ENCODE data around the gene JKAMP.
A peak's percentile ranks its signal among the peaks of the same experiment; 100 is the strongest.

The JKAMP gene

DNA sequence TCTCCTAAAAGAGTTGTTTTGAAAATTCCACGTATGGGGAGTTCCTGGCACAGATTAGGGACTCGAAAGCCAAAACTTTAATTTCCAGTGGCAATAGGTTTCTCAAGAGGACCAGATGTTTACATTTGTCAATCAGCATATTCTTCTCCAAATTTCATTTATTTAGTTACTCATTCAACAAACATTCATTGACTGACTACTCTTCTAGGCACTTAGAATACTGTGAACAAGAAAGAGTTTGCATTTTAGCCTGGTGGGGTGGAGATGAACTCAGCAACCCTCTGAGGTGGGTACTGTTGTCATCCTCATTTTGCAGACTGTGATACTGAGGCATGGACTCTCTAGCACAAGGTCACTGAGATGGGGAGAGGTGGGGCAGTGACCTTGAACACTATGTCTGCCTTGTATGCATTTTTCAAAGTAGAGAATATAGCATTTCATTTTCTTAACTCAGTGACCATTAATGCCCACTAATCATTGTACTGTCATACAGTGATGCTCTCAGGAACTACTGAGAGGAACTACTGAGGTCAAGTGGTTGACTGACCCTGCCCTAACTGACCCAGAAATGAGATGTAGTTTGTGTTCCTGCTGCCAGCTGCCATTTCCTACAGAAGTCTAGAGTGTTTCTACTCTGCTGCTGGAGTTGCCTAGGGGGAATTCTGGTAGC is 2.3 kb upstream of the JKAMP start:
- DNase-seq, result no peak

DNA sequence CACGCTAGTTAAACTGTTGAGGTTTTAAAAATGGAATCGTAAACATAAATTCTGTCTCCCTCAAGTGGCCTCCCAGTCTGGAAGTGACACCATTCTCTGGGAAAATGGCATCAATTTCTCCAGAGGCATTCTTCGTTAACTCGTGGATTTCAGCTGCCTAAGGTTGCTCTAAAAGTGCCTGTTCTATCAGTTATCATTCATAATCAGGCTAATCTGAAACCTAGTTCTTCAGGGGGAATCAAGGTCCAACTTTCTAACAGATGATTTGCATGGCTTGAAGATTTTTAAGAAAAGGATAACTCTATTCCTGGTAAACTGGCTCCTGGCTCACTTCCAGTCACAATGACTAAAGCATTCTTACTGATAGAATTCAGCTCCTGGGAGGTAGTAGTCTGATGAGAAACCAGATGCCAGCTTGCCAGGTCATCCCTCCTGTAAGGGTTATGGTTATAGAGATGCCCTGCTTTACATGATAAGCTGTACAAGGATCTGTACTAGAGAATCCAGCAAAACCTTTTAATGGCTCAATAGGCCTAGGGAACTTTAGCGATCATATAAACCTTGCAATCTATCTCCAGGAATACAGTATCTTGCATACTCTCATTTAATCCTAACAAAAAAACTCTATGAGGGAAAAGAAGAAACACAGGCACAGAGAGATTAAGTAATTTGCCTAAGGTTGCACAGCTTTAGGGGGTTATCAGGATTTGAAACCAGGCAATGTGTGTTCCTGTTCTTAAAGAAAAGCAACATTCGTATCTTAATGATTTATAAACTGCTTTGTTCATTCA is 1.6 kb upstream of the JKAMP start:
- no peak for DNase-seq

DNA sequence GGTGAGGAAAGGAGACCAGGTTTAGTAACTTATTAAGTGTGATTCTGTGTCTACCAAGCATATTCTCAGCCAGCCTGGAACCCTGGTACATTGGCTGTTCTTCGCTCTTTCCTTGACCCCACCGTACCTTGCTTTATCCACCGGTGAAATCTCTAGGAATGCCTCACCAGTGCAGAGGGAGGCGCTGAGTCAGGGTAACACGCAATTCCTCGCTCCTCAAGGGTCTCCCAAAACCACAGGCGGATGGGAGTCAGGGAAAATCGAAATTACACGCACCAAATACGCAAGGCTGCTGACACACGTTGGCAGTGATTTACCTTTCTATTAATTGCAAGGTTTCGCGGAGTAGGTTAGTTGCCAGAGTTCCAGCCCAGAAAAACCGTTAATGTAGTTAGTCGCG is 954 bp upstream of the JKAMP start:
- DNase-seq, result no peak

DNA sequence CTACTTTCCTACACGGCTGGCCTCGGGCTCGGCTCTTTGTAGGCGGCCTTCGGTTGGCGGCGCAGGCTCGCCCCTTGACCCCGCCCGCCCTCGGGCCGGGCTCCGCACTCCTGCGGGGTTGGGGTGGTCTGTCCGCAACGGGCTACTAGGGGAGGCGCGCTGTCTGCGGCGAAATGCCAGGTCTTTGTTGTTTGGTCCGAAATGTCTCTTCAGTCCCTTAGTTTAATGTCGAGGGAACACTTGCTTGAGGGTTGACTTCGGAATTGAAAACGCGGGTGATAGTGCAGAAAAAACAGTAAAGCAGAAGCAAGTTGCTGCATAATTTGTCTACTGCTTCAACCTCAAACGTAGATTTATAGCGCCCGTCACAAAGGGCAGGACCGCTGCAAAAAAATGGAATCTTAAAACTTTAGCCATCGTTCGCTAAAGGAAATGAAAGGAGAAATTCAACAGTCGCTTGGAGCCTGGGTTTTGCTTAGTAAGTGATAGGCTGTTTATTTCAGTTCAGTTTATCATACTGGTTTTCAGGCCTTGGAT is 390 bp downstream of the JKAMP start:
- DNase-seq, result no peak

DNA sequence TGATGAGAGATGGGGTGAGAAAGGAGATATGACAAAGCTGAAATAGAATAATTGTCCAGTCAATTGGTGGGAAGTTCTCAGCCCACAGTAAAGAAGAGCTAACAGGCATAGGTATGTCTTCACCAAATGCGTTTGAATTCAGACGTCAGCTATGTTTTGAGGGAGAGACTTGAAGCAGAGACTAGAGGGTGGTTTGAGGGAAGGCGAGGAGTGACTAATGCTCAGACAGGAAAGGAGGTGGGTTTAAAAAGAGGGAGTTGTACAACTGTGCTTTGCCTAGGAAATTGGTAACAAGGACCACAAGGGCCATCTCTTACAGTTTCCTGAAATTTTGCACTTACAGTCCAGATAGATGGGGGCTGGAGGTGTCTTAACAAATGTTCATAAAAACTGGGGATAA is 6.4 kb downstream of the JKAMP start:
- no peak for DNase-seq

DNA sequence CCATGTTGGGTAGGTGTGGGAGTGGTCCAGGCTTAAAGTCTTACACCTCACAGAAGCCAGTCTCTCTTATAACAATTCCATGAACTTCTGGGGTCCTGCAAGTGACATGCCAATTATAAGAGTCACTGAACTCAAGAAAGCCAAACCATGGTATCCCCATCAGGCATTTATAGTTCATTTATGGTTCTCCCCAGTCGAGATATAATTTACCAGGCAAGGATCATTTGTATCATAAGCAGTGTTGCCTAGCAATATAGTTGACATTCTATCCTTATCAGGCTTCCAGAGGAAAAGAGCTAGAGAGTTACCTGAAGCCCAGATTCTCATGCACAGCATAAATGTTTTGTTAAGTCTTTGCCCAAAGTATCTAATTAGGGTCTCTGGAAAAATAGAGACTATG is 8.1 kb downstream of the JKAMP start:
- no peak for DNase-seq

DNA sequence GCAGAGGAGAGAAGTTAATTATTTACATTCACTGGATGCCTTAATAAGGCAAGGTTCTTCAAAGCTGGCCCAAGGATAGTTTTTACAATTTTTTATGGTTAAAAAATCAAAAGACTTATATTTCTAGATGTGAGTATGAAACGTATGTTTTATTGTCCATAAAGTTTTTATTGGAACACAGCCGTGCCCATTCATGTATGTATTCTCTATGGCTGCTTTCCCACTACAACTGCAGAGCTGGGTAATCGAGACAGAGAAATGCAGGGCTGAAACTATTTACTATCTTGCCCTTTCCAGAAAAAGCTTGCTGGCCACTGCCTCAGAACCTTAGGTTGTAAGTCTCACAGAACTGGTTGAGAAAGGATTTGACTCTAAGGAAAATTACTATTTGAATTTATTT is 16.4 kb downstream of the JKAMP start:
- no peak for DNase-seq

DNA sequence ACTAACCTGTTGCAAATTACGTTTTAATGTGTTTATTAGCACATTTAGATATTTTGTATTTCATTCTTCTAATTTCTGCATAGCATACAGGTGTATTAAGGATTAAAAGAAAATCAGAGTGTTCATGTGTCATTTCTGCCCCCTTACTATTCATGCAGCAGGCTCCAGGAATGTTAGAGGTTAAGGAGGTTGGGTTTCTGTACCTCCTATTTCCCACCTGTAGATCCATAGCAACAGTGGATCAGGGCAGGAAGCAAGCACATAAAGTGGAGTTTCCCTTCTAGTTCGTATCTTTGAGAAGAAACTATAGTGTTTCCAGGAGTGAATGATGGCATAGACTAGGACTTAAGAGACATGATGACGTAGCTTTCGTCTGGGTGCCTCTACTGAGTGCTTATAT is 18.9 kb downstream of the JKAMP start:
- DNase-seq, result no peak

DNA sequence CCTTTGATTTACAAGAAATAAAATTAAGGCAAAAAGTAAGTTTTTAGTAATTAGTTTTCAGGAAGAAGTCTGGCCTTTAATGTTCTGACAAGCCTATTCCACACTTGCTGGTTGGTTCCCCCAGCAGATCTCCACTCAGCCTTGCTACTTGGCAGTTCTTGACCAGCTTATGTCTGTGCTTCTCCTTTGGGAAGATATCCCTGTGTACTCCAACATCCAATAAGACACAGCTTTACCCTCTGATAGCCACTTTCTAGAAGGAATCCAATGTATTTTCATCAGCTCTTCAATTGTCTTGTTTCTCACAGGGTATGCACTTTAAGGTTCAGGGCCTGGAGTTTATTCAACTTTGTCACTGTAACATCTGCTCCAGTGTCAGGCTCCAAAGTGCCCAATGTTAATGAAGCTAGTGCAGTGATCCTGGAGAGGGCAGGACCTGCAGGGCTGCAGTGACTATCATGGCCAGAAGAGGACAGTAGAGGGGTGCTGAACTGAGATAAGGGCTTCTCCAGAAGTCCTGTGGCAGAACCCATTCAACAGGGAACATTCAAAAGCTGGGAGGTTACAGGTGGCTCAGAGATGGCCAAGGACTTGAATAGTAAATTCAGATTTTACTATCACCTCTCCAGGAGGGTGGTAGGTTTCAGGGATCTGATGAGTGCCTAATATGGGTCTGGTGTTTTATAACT is 22.9 kb downstream of the JKAMP start:
- peak; percentile 20 to 51 for DNase-seq

DNA sequence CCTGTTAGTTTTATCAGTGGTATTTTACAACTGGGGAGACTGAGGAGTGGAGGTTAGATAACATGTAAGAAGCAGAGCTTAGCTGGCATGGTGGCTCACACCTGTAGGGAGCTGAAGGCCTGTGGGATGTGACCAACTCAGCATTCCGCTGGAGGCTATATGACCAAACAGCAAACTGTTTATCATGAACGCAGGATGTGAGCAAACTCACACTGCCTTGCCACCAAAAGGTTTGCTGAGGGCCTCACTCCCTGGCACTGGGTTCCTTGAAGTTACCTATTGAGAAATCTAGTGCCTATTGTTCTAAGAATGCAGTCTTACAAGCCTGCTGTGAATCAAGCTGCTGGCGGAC is 23.4 kb downstream of the JKAMP start:
- DNase-seq, result no peak

DNA sequence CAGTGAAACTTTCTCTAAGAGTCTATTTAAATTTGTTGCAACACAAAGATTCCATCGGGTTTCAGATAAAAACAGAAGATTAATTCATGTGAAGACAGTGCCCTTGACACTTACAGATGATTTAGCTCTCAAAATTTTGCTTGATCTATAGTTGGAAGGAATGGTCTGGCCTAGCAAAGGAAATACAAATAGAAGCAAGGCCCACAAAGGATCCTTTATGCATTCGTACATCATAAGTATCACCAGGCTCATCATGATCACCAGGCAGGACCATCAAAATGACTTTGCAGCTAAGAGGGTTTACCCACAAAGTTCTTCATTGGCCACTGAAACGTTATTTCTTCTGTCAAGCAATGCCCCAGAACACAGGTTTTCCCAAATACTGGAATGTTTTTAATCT is 24.8 kb downstream of the JKAMP start:
- no peak for DNase-seq

DNA sequence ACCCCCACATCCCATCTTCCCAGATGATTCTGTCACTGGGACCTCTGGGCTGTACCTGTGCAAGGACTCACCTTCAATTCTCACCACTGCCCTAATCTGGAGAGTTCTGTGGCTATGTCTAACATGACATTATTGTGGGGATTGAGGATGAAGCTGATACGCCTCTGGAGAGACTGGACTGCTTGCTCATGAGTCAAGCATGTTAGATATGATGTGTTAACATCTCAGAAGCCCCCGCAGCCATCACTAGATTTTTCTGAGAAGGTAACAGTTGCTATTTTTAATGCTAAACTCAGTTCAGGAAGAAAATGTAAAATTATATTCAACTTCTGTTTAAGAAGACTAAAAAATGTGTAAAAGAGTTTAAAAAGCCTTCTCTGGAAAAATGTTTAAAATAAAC is 25.7 kb downstream of the JKAMP start:
- DNase-seq, result no peak

DNA sequence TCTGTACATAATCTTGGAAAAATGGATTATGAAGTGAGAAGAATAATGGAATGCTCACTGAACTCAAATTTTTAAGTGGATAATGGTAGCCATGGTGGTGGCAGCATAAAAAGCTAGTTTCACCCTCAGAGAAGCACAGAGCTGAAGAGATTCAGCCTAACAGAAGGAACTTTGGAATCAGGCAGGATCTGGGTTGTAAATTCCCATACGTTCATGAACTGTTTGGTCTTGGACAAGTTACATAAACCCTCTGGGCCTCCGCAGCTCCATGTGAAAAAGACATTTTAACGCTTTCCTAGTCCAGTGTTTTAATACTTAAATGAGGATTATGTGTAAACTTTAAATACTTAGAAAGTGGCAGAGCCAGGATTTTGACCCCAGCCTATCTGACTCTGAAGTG is 26.6 kb downstream of the JKAMP start:
- no peak for DNase-seq

DNA sequence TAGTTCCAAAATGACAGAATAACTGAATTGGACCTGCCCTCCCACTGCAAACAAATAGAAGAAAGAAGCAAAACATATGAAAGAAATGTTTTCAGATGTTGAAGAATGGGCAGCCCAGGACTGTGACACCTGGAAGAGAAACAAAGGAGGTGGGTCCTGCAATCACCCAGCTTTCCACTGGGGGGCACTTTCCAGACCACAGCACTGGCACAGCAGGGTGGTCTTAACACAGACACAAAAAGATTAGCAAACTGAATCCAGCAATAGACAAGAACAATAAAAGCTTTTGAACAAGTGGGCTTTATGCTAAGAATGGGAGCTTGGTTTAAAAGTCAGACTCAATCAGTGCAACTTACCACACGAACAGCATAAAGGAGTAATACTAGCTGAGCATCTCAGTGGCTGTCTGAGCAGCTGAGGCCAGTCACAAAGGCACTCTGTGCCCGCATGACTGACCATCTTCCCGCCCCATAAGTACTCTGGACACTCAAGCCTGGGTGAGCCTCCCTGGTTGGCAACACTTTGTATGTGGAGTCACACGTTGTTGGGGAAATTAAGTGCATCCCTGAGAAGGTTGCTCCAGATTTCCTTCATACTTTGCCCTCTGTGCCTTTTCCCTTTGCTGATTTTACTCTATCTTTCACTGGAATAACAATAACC is 27.7 kb downstream of the JKAMP start:
- no peak for DNase-seq

DNA sequence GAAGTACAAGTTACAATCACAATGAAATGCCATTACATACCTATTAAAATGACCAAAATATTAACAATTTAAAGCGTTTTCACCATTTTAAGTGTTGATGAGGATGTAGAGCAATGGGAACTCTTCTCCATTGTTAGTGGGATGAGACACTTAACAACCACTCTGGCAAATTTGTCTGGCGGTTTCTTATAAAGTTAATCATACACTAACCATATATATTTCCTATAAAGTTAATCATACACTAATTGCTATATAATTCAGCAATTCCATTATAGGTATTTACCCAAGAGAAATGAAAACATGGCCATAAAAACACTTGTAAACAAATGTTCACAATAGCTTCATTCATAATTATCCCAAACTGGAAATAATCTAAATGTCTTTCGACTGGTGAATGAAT is 35.9 kb downstream of the JKAMP start:
- no peak for DNase-seq

DNA sequence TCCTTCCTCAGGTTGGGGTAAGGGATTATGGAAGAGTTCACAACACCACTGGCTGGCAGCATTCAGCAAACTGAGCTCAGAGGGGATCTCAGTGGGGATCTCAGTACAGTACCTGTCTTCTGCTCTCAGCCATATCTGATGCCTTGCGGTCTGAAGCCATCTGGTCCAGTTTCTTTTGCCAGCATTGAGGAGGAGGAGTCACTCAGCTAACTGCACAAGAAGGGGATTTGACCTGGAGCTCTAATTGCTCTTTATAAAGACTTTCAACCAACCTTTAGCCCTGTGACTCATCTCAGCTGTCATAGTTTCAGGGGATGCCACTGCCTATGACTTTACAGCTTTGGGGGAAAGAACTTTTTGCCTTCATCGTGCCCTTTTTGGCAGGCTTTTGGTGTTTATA is 44.9 kb downstream of the JKAMP start:
- DNase-seq, result no peak

DNA sequence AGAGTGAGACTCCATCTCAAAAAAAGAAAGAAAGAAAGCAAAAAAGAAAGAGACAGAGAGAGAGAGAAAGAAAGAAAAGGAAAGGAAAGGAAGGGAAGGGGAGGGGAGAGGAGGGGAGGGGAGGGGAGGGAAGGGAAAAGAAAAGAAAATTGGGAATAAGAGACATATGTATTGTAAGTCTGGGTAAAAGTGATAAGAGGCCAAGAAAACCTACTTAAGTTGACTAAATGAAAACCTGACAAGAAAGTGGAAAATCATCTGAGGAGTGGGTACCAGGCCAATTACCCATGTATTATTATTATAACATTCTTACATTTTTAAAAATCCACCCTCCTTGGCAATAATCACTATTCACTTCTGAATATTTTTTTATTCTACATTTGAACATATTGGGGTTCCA is 46.0 kb downstream of the JKAMP start:
- no peak for DNase-seq

DNA sequence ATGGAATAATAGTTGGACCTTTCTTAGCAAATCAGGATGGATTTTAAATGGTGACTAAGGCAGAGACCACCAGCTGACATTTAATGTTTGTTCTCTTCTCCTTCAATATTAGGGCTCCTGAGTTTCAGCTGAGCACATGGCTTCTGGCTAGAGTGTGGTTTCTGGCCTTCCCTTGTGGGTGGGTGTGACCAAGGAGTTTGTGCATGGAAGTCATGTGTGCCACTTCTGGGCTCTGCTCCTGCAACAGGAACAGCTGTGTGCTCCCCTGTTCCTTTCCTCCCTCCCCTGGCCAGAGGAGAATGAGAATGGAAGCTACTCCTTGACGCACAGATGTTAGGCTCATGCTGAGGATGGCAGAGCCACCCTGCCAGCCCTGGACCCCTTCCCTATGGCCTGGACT is 48.1 kb downstream of the JKAMP start:
- no peak for DNase-seq

DNA sequence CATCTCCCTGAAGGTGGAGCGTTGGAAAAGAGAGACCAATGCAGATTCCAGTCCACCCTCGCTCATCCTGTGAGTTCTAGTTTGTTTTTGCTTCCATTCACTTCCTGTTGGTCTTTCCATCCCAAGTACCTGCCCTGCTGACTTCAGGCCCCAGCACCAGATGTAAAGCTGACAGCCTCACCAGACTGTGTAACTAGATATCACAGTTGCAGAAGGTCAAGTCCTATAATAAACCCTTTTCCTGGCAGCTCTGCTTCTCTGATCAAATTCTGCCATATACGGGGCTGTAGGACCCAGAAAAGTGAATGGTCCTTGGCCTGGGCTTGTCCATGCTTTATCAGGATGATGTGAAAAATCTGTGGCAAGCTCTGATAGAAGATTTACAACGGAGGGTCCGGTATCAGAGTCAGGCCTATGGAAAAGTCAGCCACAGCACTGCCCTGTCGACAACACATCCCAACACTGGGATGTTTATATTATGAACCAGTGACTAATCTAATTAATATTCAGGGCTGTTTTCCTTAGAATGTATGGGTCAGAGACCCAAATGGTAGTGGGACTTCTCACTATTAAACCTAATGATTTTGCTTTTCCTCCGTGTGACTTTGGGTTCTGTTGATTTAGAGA is 50.2 kb downstream of the JKAMP start:
- DNase-seq, result no peak

DNA sequence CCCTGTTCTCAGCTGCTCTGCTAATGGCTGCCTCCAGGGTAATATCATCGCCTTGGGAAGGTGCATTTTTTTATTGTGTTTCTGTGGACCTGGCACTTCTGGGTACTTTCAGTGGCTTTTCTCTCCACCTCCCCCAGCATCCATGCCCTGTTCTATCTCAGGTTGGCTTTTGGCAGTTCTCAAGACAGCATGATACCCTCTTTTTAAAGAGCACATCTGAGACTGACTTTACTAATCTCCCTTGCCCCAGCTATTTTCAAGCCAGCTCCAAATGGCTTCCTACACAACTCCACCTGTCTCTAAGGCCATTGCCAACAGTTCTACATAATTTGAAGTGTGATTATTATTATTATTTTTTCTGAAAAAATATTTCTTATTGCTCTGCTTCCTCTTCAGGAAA is 53.2 kb downstream of the JKAMP start:
- no peak for DNase-seq

DNA sequence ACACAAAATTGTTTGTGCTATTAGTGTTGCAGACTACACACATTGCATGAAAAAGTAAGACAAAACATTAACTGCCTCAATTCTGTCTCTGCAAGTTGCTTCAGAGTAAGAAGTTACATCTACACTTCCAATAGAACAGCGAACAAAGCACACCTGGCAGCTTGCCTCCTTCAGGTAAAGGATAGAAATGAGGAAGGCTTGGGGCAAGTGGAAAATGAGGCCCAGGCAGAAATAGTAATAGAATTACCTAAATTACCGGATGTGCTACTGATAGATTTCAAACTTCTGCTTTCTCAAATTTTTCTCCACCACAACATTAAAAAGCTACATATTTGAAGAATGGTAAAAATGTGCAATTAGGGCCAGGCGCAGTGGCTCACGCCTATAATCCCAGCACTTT is 54.6 kb downstream of the JKAMP start:
- DNase-seq, result no peak

DNA sequence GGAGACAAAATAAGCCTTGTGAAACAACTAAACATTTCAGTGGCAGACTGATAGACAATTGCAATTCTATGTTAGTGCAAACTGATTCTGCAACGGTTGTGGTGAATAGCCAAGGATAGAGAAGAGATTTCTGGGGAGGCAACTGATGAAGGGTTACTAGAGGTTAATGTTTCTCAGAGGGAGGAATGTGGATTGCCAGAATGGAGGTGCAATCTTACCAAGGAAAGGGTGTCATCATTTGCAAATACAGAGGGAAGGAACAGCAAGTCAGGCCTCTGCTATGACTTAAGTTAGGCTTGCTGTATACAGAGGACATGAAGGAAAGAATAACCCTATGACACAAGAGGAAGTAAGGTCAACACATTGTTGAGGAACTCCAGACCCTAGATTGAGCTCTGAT is 56.5 kb downstream of the JKAMP start:
- DNase-seq, result no peak

DNA sequence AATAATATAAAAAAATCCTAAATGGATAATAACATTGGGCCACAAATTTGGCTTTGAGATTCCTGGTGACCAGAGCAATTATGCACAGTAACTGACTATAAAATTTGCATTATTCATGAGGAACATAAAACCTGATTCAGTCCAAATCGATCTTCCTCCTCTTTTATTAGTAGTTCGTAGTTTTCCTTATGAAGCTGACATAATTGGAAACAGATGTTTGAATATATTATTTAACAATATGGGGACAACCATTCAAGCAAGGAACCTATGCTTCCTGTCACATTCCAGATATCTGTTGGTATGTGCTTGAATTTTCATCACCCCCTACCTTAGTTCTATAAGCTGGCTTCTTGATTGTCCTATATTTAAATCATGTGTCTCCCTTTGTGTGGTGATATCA is 57.4 kb downstream of the JKAMP start:
- DNase-seq, result no peak
